Activated naive CD8-positive, alpha-beta T cell (primary cell): ENCODE measurements around the gene IMPDH1.

ENCODE experiments used
- H3K27ac Mint-ChIP-seq: one replicate; pipeline ENCODE4 v1.8.0; 2021; ENCODE audit warnings: mixed read lengths
- H3K27me3 Mint-ChIP-seq: one replicate; pipeline ENCODE4 v1.8.0; 2021; ENCODE audit warnings: mixed read lengths
- H3K36me3 Mint-ChIP-seq: one replicate; pipeline ENCODE4 v1.8.0; 2021; ENCODE audit warnings: mixed read lengths
- H3K4me1 Mint-ChIP-seq: one replicate; pipeline ENCODE4 v1.8.0; 2021; ENCODE audit warnings: low read depth, mixed read lengths
- H3K4me3 Mint-ChIP-seq: one replicate; pipeline ENCODE4 v1.8.0; 2021; ENCODE audit warnings: mild to moderate bottlenecking, mixed read lengths
- H3K9me3 Mint-ChIP-seq: one replicate; pipeline ENCODE4 v1.8.0; 2021; ENCODE audit warnings: low read depth, mixed read lengths

Gene IMPDH1

GRCh38 chr7:128446306-128446705 lies 36.5 kb upstream of the IMPDH1 start:
- H3K27ac Mint-ChIP-seq, result no peak overlapping the region
- no peaks in the 10 kb centered on the region for H3K27me3 Mint-ChIP-seq
- peaks cover 9% of the 10 kb centered on the region for H3K4me1 Mint-ChIP-seq
- H3K9me3 Mint-ChIP-seq, result no peaks in the 10 kb centered on the region
- no peak overlapping the region for H3K4me3 Mint-ChIP-seq
- H3K36me3 Mint-ChIP-seq, result no peaks in the 10 kb centered on the region

- Mint-ChIP-seq H3K4me3 (no peak overlapping the region), H3K4me1 (peaks cover 3% of the 10 kb centered on the region), H3K27me3 (no peaks in the 10 kb centered on the region), H3K36me3 (no peaks in the 10 kb centered on the region), H3K27ac (no peak overlapping the region), H3K9me3 (no peaks in the 10 kb centered on the region)
Measured at GRCh38 chr7:128443831-128444600, 34.2 kb upstream of the IMPDH1 start.

- no peaks in the 10 kb centered on the region for H3K36me3 Mint-ChIP-seq
- no peak overlapping the region for H3K27ac Mint-ChIP-seq
- H3K4me1 Mint-ChIP-seq, result no peaks in the 10 kb centered on the region
- no peaks in the 10 kb centered on the region for H3K27me3 Mint-ChIP-seq
- no peaks in the 10 kb centered on the region for H3K9me3 Mint-ChIP-seq
- H3K4me3 Mint-ChIP-seq, result no peak overlapping the region
Measured at GRCh38 chr7:128442356-128442755, 32.6 kb upstream of the IMPDH1 start.

- Mint-ChIP-seq H3K27ac (no peak overlapping the region), H3K4me3 (no peak overlapping the region), H3K9me3 (no peaks in the 10 kb centered on the region), H3K27me3 (no peaks in the 10 kb centered on the region), H3K4me1 (no peaks in the 10 kb centered on the region), H3K36me3 (no peaks in the 10 kb centered on the region)
Measured at GRCh38 chr7:128437426-128438332, 27.9 kb upstream of the IMPDH1 start.

- Mint-ChIP-seq H3K4me3 (no peak overlapping the region), H3K27me3 (no peaks in the 10 kb centered on the region), H3K4me1 (no peaks in the 10 kb centered on the region), H3K9me3 (no peaks in the 10 kb centered on the region), H3K36me3 (no peaks in the 10 kb centered on the region), H3K27ac (no peak overlapping the region)
Measured at GRCh38 chr7:128435327-128435686, 25.5 kb upstream of the IMPDH1 start.

- peaks cover under 1% of the 10 kb centered on the region for H3K27me3 Mint-ChIP-seq
- no peak overlapping the region for H3K27ac Mint-ChIP-seq
- H3K36me3 Mint-ChIP-seq, result no peaks in the 10 kb centered on the region
- no peaks in the 10 kb centered on the region for H3K9me3 Mint-ChIP-seq
- no peak overlapping the region for H3K4me3 Mint-ChIP-seq
- no peaks in the 10 kb centered on the region for H3K4me1 Mint-ChIP-seq
Measured at GRCh38 chr7:128434413-128435326, 24.9 kb upstream of the IMPDH1 start.

- Mint-ChIP-seq H3K9me3 (no peaks in the 10 kb centered on the region), H3K4me1 (no peaks in the 10 kb centered on the region), H3K36me3 (no peaks in the 10 kb centered on the region), H3K4me3 (no peak overlapping the region), H3K27me3 (peaks cover 6% of the 10 kb centered on the region), H3K27ac (no peak overlapping the region)
Measured at GRCh38 chr7:128431754-128432153, 22.0 kb upstream of the IMPDH1 start.

- H3K4me1 Mint-ChIP-seq, result no peaks in the 10 kb centered on the region
Measured at GRCh38 chr7:128431221-128431620, 21.4 kb upstream of the IMPDH1 start.

GRCh38 chr7:128430207-128430606 lies 20.4 kb upstream of the IMPDH1 start:
- Mint-ChIP-seq H3K9me3 (no peaks in the 10 kb centered on the region), H3K4me3 (no peak overlapping the region), H3K4me1 (no peaks in the 10 kb centered on the region), H3K27me3 (peaks cover 6% of the 10 kb centered on the region), H3K27ac (no peak overlapping the region), H3K36me3 (no peaks in the 10 kb centered on the region)

More at GRCh38 chr7:128431221-128431620, 21.4 kb upstream of the IMPDH1 start:
- Mint-ChIP-seq H3K36me3 (no peaks in the 10 kb centered on the region), H3K27me3 (peaks cover 6% of the 10 kb centered on the region), H3K9me3 (no peaks in the 10 kb centered on the region), H3K27ac (no peak overlapping the region), H3K4me3 (no peak overlapping the region)

- Mint-ChIP-seq H3K36me3 (no peaks in the 10 kb centered on the region), H3K4me3 (no peak overlapping the region), H3K4me1 (no peaks in the 10 kb centered on the region), H3K9me3 (no peaks in the 10 kb centered on the region), H3K27ac (no peak overlapping the region), H3K27me3 (peaks cover 6% of the 10 kb centered on the region)
Measured at GRCh38 chr7:128427289-128427891, 17.6 kb upstream of the IMPDH1 start.

- no peaks in the 10 kb centered on the region for H3K36me3 Mint-ChIP-seq
- no peak overlapping the region for H3K27ac Mint-ChIP-seq
- no peak overlapping the region for H3K4me3 Mint-ChIP-seq
- H3K9me3 Mint-ChIP-seq, result no peaks in the 10 kb centered on the region
- H3K27me3 Mint-ChIP-seq, result peaks cover 6% of the 10 kb centered on the region
- H3K4me1 Mint-ChIP-seq, result no peaks in the 10 kb centered on the region
Measured at GRCh38 chr7:128425850-128426249, 16.1 kb upstream of the IMPDH1 start.

- no peaks in the 10 kb centered on the region for H3K4me1 Mint-ChIP-seq
- no peaks in the 10 kb centered on the region for H3K9me3 Mint-ChIP-seq
- no peak overlapping the region for H3K4me3 Mint-ChIP-seq
- H3K27me3 Mint-ChIP-seq, result peaks cover 6% of the 10 kb centered on the region
- no peaks in the 10 kb centered on the region for H3K36me3 Mint-ChIP-seq
- H3K27ac Mint-ChIP-seq, result no peak overlapping the region
Measured at GRCh38 chr7:128424686-128425275, 15.0 kb upstream of the IMPDH1 start.

GRCh38 chr7:128422842-128423241 lies 13.1 kb upstream of the IMPDH1 start:
- Mint-ChIP-seq H3K9me3 (no peaks in the 10 kb centered on the region), H3K27ac (no peak overlapping the region), H3K4me3 (no peak overlapping the region), H3K36me3 (no peaks in the 10 kb centered on the region), H3K4me1 (no peaks in the 10 kb centered on the region), H3K27me3 (peaks cover 3% of the 10 kb centered on the region)

GRCh38 chr7:128422037-128422436 lies 12.3 kb upstream of the IMPDH1 start:
- H3K27ac Mint-ChIP-seq, result no peak overlapping the region

More at GRCh38 chr7:128422037-128422436, 12.3 kb upstream of the IMPDH1 start:
- Mint-ChIP-seq H3K27me3 (peaks cover 2% of the 10 kb centered on the region), H3K4me1 (no peaks in the 10 kb centered on the region), H3K9me3 (no peaks in the 10 kb centered on the region), H3K4me3 (no peak overlapping the region), H3K36me3 (no peaks in the 10 kb centered on the region)
